HG03025 (cell line): ENCODE data around the gene KIAA1755.

Source experiments
- ATAC-seq: cut with Tn5 transposase; IDR thresholded peaks from one replicate; pipeline ENCODE4 v1.9.1; 2021; ENCODE audit warnings: mild to moderate bottlenecking, moderate library complexity; ENCODE audit not compliant: unreplicated experiment, low FRiP score

The KIAA1755 gene

GRCh38 chr20:38243709-38244020 lies 16.9 kb downstream of the KIAA1755 start:
- no peak for ATAC-seq

- ATAC-seq: no peak
These were observed 17.5 kb downstream of the KIAA1755 start for GRCh38 chr20:38242848-38243708.

GRCh38 chr20:38241201-38241600 lies 19.3 kb downstream of the KIAA1755 start:
- no peak for ATAC-seq

- ATAC-seq: no peak
These were observed 21.1 kb downstream of the KIAA1755 start for GRCh38 chr20:38239441-38239840.

GRCh38 chr20:38238829-38239228 lies 21.7 kb downstream of the KIAA1755 start:
- no peak for ATAC-seq

- no peak for ATAC-seq
These were observed 23.2 kb downstream of the KIAA1755 start for GRCh38 chr20:38237381-38237780.

- ATAC-seq: no peak
These were observed 28.9 kb downstream of the KIAA1755 start for GRCh38 chr20:38231531-38232121.

GRCh38 chr20:38230957-38231526 lies 29.5 kb downstream of the KIAA1755 start:
- ATAC-seq: no peak

- ATAC-seq: no peak
These were observed 30.3 kb downstream of the KIAA1755 start for GRCh38 chr20:38230253-38230551.

- ATAC-seq: no peak
These were observed 30.9 kb downstream of the KIAA1755 start for GRCh38 chr20:38229376-38230252.

- ATAC-seq: no peak
These were observed 32.1 kb downstream of the KIAA1755 start for GRCh38 chr20:38228436-38228835.

- no peak for ATAC-seq
These were observed 32.8 kb downstream of the KIAA1755 start for GRCh38 chr20:38227420-38228360.

GRCh38 chr20:38226553-38226952 lies 34.0 kb downstream of the KIAA1755 start:
- no peak for ATAC-seq

GRCh38 chr20:38225900-38226263 lies 34.7 kb downstream of the KIAA1755 start:
- ATAC-seq: no peak

GRCh38 chr20:38225240-38225899 lies 35.2 kb downstream of the KIAA1755 start:
- ATAC-seq: no peak

- ATAC-seq: no peak
These were observed 36.0 kb downstream of the KIAA1755 start for GRCh38 chr20:38224531-38224930.

GRCh38 chr20:38223743-38224100 lies 36.8 kb downstream of the KIAA1755 start:
- no peak for ATAC-seq

- no peak for ATAC-seq
These were observed 37.4 kb downstream of the KIAA1755 start for GRCh38 chr20:38222923-38223742.
